Mesendoderm (in vitro differentiated cells): ENCODE data around the gene COL9A3.
"Not testable (repeated sequence)": the region's sequence is repeated elsewhere in the genome, so short reads cannot be mapped to it uniquely, and the experiment has no call there.

Source experiments
- DNase-seq: peaks from one replicate; pipeline ENCODE4 v3.0.0; 2013
- H2AK5ac ChIP-seq: 2 replicates; pipeline ENCODE4 v1.6.1; 2013; ENCODE audit warnings: low read length, inconsistent platforms
- H2BK120ac ChIP-seq: 2 replicates; pipeline ENCODE4 v1.6.1; 2013; ENCODE audit warnings: low read depth, mild to moderate bottlenecking, low read length, moderate library complexity, mixed read lengths
- H2BK15ac ChIP-seq: replicated peaks from 2 replicates; pipeline ENCODE4 v1.6.1; 2013; ENCODE audit warnings: low read depth, mild to moderate bottlenecking, moderate library complexity
- H2BK5ac ChIP-seq: 2 replicates; pipeline ENCODE4 v1.6.1; 2013; ENCODE audit warnings: low read length, inconsistent platforms
- H3K18ac ChIP-seq: 2 replicates; pipeline ENCODE4 v1.6.1; 2013; ENCODE audit warnings: mild to moderate bottlenecking, low read length, mixed read lengths
- H3K23ac ChIP-seq: one replicate; pipeline ENCODE4 v1.6.1; 2013; ENCODE audit warnings: low read length
- H3K27ac ChIP-seq: 2 replicates; pipeline ENCODE4 v1.5.1; 2013; ENCODE audit warnings: low read depth, mild to moderate bottlenecking, inconsistent platforms, low read length, moderate library complexity
- H3K27me3 ChIP-seq: 2 replicates; pipeline ENCODE4 v1.6.1; 2013; ENCODE audit warnings: low read length, control low read depth, mild to moderate bottlenecking, inconsistent platforms; ENCODE audit not compliant: insufficient read depth, poor library complexity
- H3K36me3 ChIP-seq: 2 replicates; pipeline ENCODE4 v1.6.1; 2013; ENCODE audit warnings: low read length, inconsistent platforms; ENCODE audit not compliant: control insufficient read depth, insufficient read depth
- H3K4ac ChIP-seq: one replicate; pipeline ENCODE4 v1.6.1; 2013; ENCODE audit warnings: low read depth, mild to moderate bottlenecking, low read length, moderate library complexity
- H3K4me1 ChIP-seq: 2 replicates; pipeline ENCODE4 v1.6.1; 2013; ENCODE audit warnings: low read depth, low read length, inconsistent platforms; ENCODE audit not compliant: control insufficient read depth
- H3K4me2 ChIP-seq: 2 replicates; pipeline ENCODE4 v1.6.1; 2013; ENCODE audit warnings: low read length
- H3K4me3 ChIP-seq: 2 replicates; pipeline ENCODE4 v1.5.1; 2013; ENCODE audit warnings: mild to moderate bottlenecking, low read length
- H3K56ac ChIP-seq: one replicate; pipeline ENCODE4 v1.6.1; 2013; ENCODE audit warnings: low read length
- H3K79me1 ChIP-seq: 2 replicates; pipeline ENCODE4 v1.6.1; 2013; ENCODE audit warnings: low read length, inconsistent platforms
- H3K79me2 ChIP-seq: 2 replicates; pipeline ENCODE4 v1.6.1; 2013; ENCODE audit warnings: mild to moderate bottlenecking, low read length; ENCODE audit not compliant: control insufficient read depth, insufficient read depth
- H3K9ac ChIP-seq: 2 replicates; pipeline ENCODE4 v1.6.1; 2013; ENCODE audit warnings: low read length, inconsistent platforms
- H4K5ac ChIP-seq: one replicate; pipeline ENCODE4 v1.6.1; 2013; ENCODE audit warnings: low read length
- H4K8ac ChIP-seq: one replicate; pipeline ENCODE4 v1.6.1; 2013; ENCODE audit warnings: low read depth, mild to moderate bottlenecking, control low read depth, low read length, moderate library complexity
- WGBS: extraction: QIAGEN DNeasy Blood & Tissue Kit; methylation state at CpG from one replicate; pipeline ENCODE4 v1.1.7; 2013; ENCODE audit warnings: low lambda C conversion rate, missing lambda C conversion rate; ENCODE audit not compliant: insufficient coverage; ENCODE audit errors: extremely low coverage; 5-methylcytosine and 5-hydroxymethylcytosine counted together

The COL9A3 gene

DNA sequence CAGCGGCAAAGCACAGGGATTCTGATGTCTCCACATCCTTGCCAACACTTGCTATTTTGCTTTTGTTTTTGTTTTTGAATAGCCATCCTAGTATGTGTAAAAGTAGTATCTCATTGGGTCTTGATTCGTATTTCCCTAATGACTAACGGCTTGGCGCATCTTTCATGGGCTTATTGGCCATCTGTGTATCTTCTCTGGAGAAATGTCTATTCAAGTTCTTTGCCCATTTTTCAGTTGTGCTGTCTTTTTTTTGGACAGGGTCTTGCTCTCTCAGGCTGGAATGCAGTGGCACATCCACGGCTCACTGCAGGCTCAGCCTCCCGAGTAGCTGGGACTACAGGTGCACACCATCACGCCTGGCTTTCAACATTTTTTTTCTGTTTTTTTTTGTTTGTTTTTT, 27.3 kb downstream of the COL9A3 start:
- Histone ChIP-seq H2BK5ac (no peak overlapping the region), H3K56ac (no peak overlapping the region), H3K79me1 (no peaks in the 10 kb centered on the region), H3K27ac (no peak overlapping the region), H4K5ac (no peak overlapping the region), H4K8ac (no peak overlapping the region), H2AK5ac (no peak overlapping the region), H3K9ac (no peak overlapping the region), H2BK15ac (no peak overlapping the region), H2BK120ac (no peak overlapping the region), H3K79me2 (no peaks in the 10 kb centered on the region), H3K4me3 (no peak overlapping the region), H3K23ac (no peak overlapping the region), H3K4ac (no peak overlapping the region), H3K36me3 (no peaks in the 10 kb centered on the region), H3K18ac (no peak overlapping the region), H3K4me2 (no peak overlapping the region), H3K4me1 (no peaks in the 10 kb centered on the region), H3K27me3 (no peaks in the 10 kb centered on the region)
- DNase-seq, result no peak
- WGBS, result no CpG with 5 or more reads among the region's 7 CpGs

DNA sequence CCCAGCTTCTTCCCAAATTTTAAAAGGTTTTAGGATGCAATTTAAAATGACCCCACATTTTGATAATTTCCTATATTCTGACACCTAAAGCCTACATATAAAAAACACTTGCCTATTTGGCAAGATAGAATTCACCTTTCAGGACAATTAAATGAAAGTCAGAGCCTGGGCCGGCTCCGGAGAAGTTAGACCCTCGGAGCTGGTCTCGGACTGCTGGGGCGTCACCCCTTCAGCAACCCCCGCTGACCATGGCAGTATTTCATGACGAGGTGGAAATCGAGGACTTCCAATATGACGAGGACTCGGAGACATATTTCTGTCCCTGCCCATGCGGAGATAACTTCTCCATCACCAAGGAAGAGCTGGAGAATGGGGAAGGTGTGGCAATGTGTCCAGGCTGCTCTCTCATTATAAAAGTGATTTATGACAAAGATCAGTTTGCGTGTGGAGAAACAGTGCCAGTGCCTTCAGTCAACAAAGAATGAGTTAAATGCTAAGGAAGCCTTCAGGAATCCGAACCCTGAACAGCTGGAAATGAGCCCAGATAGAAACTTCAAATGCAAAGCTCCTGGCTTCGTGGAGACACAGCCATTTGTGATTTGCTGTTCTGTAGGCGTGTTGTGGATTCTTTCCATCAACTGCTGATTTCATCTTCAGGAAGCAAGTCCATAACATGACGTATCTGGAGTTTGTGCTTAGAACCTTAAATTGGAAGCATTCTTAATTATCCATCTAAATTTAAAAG, 28.7 kb downstream of the COL9A3 start:
- H3K23ac ChIP-seq, result no peak overlapping the region
- no peak overlapping the region for H3K27ac ChIP-seq
- no peak overlapping the region for H4K5ac ChIP-seq
- no peak overlapping the region for H4K8ac ChIP-seq
- H2BK120ac ChIP-seq, result no peak overlapping the region
- H2BK5ac ChIP-seq, result no peak overlapping the region
- DNase-seq, result no peak
- no peak overlapping the region for H3K4ac ChIP-seq
- no peak overlapping the region for H3K4me3 ChIP-seq
- no peak overlapping the region for H3K9ac ChIP-seq
- H3K18ac ChIP-seq, result no peak overlapping the region
- no peak overlapping the region for H2AK5ac ChIP-seq
- H3K56ac ChIP-seq, result no peak overlapping the region
- H3K4me1 ChIP-seq, result no peaks in the 10 kb centered on the region
- H3K4me2 ChIP-seq, result no peak overlapping the region
- no peaks in the 10 kb centered on the region for H3K27me3 ChIP-seq
- no CpG with 5 or more reads among the region's 16 CpGs for WGBS
- H2BK15ac ChIP-seq, result no peak overlapping the region
- no peaks in the 10 kb centered on the region for H3K79me1 ChIP-seq
- H3K79me2 ChIP-seq, result no peaks in the 10 kb centered on the region
- no peaks in the 10 kb centered on the region for H3K36me3 ChIP-seq

DNA sequence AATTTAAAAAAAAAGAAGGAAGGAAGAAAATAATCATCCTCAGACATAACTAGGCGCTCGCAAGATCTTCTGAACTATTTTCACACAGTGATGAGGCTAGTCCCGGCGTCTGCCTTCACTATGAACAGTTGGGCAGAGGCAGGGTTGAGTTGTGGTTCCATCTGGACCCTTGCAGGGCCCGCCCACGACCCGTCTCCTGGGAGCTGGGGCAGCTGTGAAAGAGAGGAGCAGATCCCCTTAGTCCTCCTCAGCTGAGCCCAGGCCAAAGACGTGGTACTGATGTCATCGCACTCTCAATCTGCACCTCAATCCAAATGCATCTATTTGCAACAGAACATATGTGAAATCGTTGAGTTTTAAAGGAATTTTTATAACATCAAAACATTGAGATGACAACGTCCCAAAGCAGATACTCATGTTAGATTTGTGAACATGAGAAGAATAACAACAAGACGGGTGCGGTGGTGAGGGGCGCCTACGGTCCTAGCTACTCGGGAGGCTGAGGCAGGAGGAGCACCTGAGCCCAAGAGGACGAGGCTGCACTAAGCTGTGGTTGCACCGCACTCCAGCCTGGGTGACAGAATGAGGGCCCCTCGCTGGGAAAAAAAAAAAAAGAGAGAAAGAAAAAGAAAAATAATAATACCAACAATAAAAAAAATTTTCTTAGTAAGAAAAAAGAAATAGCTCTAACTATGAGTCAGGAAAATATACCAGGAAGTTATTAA, 29.5 kb downstream of the COL9A3 start:
- Histone ChIP-seq H2BK5ac (no peak overlapping the region), H3K4me2 (no peak overlapping the region), H3K9ac (no peak overlapping the region), H3K18ac (no peak overlapping the region), H3K79me2 (no peaks in the 10 kb centered on the region), H3K27me3 (no peaks in the 10 kb centered on the region), H3K4me3 (no peak overlapping the region), H4K8ac (no peak overlapping the region), H4K5ac (no peak overlapping the region), H3K79me1 (no peaks in the 10 kb centered on the region), H2AK5ac (no peak overlapping the region), H3K36me3 (no peaks in the 10 kb centered on the region), H3K56ac (no peak overlapping the region), H3K4me1 (no peaks in the 10 kb centered on the region), H2BK120ac (no peak overlapping the region), H3K23ac (no peak overlapping the region), H2BK15ac (no peak overlapping the region), H3K27ac (no peak overlapping the region), H3K4ac (no peak overlapping the region)
- WGBS, result no CpG with 5 or more reads among the region's 19 CpGs
- DNase-seq, result no peak

DNA sequence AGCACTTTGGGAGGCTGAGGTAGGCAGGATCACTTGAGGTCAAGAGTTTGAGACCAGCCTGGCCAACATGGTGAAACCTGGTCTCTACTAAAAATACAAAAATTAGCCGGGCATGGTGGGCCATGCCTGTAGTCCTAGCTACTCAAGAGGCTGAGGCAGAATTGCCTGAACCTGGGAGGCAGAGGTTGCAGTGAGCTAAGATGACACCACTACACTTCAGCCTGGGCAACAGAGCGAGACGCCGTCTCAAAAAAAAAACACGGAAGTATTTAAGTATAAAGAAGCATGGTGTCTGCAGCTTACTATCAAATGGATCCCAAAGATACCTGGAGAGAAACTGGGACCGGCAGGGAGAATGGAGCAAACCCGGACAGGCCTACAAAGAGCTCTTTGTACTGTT, 32.1 kb downstream of the COL9A3 start:
- H2AK5ac ChIP-seq, H3K18ac ChIP-seq, H3K56ac ChIP-seq, H3K27ac ChIP-seq, H3K79me2 ChIP-seq, H2BK120ac ChIP-seq, H4K8ac ChIP-seq, H3K27me3 ChIP-seq, H3K4me1 ChIP-seq, H4K5ac ChIP-seq, H3K4me3 ChIP-seq, H3K79me1 ChIP-seq, H3K36me3 ChIP-seq, H3K23ac ChIP-seq, H3K9ac ChIP-seq, DNase-seq, H3K4ac ChIP-seq, H3K4me2 ChIP-seq, H2BK5ac ChIP-seq, H2BK15ac ChIP-seq: not testable (repeated sequence)
- WGBS, result no CpG with 5 or more reads among the region's 7 CpGs

DNA sequence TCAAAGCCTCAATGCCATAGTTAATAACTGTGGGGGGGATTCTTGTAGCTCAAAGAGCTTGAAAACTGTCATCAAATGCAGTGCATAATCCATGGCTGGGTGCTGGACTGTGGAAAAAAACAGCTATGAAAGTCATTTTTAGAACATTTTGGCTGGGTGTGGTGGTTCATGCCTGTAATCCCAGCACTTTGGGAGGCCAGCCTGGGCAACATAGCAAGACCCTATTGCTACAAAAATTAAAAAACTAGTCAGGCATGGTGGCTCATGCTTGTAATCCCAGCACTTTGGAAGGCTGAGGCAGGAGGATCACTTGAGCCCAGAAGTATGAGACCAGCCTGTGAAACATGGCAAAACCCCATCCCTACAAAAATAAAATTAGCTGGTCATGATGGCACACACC, 32.6 kb downstream of the COL9A3 start:
- no peaks in the 10 kb centered on the region for H3K79me1 ChIP-seq
- no peak overlapping the region for H3K23ac ChIP-seq
- no peak overlapping the region for H2BK120ac ChIP-seq

More for the DNA sequence above, 32.6 kb downstream of the COL9A3 start:
- H3K4me2 ChIP-seq, result no peak overlapping the region
- no peak for DNase-seq
- H4K8ac ChIP-seq, result no peak overlapping the region
- H3K56ac ChIP-seq, result no peak overlapping the region
- H3K18ac ChIP-seq, result no peak overlapping the region
- no peak overlapping the region for H3K4ac ChIP-seq
- no peak overlapping the region for H2AK5ac ChIP-seq
- no peak overlapping the region for H3K4me3 ChIP-seq
- no peak overlapping the region for H3K9ac ChIP-seq
- no peak overlapping the region for H2BK5ac ChIP-seq
- no peaks in the 10 kb centered on the region for H3K79me2 ChIP-seq
- H2BK15ac ChIP-seq, result no peak overlapping the region
- no peak overlapping the region for H3K27ac ChIP-seq
- H3K4me1 ChIP-seq, result no peaks in the 10 kb centered on the region
- H3K36me3 ChIP-seq, result no peaks in the 10 kb centered on the region
- H4K5ac ChIP-seq, result no peak overlapping the region
- H3K27me3 ChIP-seq, result no peaks in the 10 kb centered on the region
